ENCODE results near the gene ACOT4. TPM values are rescaled to one million over a fixed set of nuclear protein-coding genes. Genes with fewer than 3 reads are reported as not detected.
"Not testable (repeated sequence)": the region's sequence is repeated elsewhere in the genome, so short reads cannot be mapped to it uniquely, and the experiment has no call there.

The ACOT4 gene, protein sequence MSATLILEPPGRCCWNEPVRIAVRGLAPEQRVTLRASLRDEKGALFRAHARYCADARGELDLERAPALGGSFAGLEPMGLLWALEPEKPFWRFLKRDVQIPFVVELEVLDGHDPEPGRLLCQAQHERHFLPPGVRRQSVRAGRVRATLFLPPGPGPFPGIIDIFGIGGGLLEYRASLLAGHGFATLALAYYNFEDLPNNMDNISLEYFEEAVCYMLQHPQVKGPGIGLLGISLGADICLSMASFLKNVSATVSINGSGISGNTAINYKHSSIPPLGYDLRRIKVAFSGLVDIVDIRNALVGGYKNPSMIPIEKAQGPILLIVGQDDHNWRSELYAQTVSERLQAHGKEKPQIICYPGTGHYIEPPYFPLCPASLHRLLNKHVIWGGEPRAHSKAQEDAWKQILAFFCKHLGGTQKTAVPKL
- total RNA-seq (0.53 and 0.69 TPM in 2 replicates), polyA plus RNA-seq (0.46 and 0.75 TPM in 2 replicates), polyA minus RNA-seq (0.32 and 0.66 TPM in 2 replicates), Bru-seq, nascent RNA (percentile 25 among the genes with signal in this experiment), BruChase-seq, experiment 1, labeled RNA remaining after a 6-hour chase (percentile 20 among the genes with signal in this experiment), BruChase-seq, experiment 2, labeled RNA remaining after a 2-hour chase (percentile 13 among the genes with signal in this experiment)
- polyA plus RNA-seq (2011; cell fraction: cytosol; rRNA removed): 0.48 and 0.56 TPM in 2 replicates
- 0.21 and 0.49 TPM in 2 replicates for polyA plus RNA-seq (2011; cell fraction: nucleus; rRNA removed)
- polyA plus RNA-seq (2012): 0.40 and 0.41 TPM in 2 replicates
- 0.41 TPM for polyA minus RNA-seq (2011; cell fraction: cytosol; rRNA and poly(A)+ RNA removed)
- 0.19 TPM in 1 of 2 replicates, not detected in the other for polyA minus RNA-seq (2011; cell fraction: nucleus; rRNA and poly(A)+ RNA removed)
- long read RNA-seq, partial matches to known transcripts: 0 of 3 reads
- long read RNA-seq, other reads (novel, unspliced or antisense): 1 of 3 reads

DNA sequence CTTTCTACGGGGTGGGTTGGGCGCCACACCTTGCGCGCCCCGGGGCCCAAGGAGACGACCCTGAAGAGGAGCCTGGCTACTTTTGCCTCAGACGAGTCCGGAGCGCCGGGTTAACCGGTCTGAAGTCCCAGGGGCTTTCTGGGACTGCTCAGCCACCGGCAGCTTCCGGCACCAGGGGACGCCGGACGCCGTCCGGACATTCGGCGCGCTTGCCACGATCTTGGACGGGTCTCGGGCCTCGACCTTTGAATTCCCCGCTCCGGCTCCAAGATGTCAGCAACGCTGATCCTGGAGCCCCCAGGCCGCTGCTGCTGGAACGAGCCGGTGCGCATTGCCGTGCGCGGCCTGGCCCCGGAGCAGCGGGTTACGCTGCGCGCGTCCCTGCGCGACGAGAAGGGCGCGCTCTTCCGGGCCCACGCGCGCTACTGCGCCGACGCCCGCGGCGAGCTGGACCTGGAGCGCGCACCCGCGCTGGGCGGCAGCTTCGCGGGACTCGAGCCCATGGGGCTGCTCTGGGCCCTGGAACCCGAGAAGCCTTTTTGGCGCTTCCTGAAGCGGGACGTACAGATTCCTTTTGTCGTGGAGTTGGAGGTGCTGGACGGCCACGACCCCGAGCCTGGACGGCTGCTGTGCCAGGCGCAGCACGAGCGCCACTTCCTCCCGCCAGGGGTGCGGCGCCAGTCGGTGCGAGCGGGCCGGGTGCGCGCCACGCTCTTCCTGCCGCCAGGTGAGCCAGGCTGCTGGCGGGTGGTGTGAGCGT is at the start of gene ACOT4:
Gene ACOT4 (plus strand): TSS at position 184 of the 760 bp plus-strand sequence. CDS start 87 bp downstream, at position 271.
- Histone ChIP-seq H3K9me3 (replicated peaks; ENCODE audit: control insufficient read depth, insufficient read depth, low read length) (no peaks in the 10 kb centered on the region), H3K9me1 (replicated peaks; ENCODE audit: control insufficient read depth, extremely low read depth, insufficient read depth, low read length) (no peaks in the 10 kb centered on the region), H2AFZ (ENCODE audit: low read depth, low read length) (peak within 1 kb of the TSS; percentile 99), H3K4me2 (ENCODE audit: insufficient read depth, low read length) (peak within 1 kb of the TSS; percentile 71), H3K4me3 (replicated peaks in 1 of 3; ENCODE audit: insufficient read depth in 1 of 3, low read depth in 1 of 3, low read length in 3 of 3) (peak within 1 kb of the TSS; percentile 47 to 64 (median 54)), H3K27ac (ENCODE audit: insufficient read depth, low read depth, low read length) (no peak within 1 kb of the TSS), H3K79me2 (ENCODE audit: control insufficient read depth, insufficient read depth, low read length) (no peaks in the 10 kb centered on the region), H3K27me3 (ENCODE audit: control insufficient read depth in 2 of 2, insufficient read depth in 2 of 2, low read length in 2 of 2) (peaks cover 0 to 3% of the 10 kb centered on the region in 2 experiments), H3K4me1 (ENCODE audit: control insufficient read depth, extremely low read depth, insufficient read depth, low read length) (peaks cover 2% of the 10 kb centered on the region), H4K20me1 (replicated peaks; ENCODE audit: control insufficient read depth, extremely low read depth, insufficient read depth, low read length) (no peaks in the 10 kb centered on the region), H3K36me3 (ENCODE audit: control insufficient read depth in 2 of 2, extremely low read depth in 1 of 2, insufficient read depth in 2 of 2, low read length in 2 of 2) (no peaks in the 10 kb centered on the region), H3K9ac (replicated peaks; ENCODE audit: extremely low read depth, insufficient read depth, low read length) (peak within 1 kb of the TSS; percentile 44)
- no TSS peak for BruUV-seq (replicated peaks)
- FAIRE-seq (no peak), DNase-seq (ENCODE audit: low read depth, low spot score) (no peak)
- intact Hi-C loops (cut with micrococcal nuclease): no loop called here
- TF ChIP-seq MYC (IDR thresholded peaks at IDR 0.05; ENCODE audit: low read depth, low read length) (no peak), GATA2 (IDR thresholded peaks at IDR 0.05; ENCODE audit: insufficient read depth, insufficient read length, low read depth, low read length) (no peak), EZH2 (IDR thresholded peaks at IDR 0.05; ENCODE audit: borderline replicate concordance, low read depth, low read length, severe bottlenecking) (no peak), JUN (IDR thresholded peaks at IDR 0.05; ENCODE audit: borderline replicate concordance, insufficient read depth, insufficient read length, low read depth) (no peak), FOS (IDR thresholded peaks at IDR 0.05; ENCODE audit: borderline replicate concordance, insufficient read depth, low read length) (no peak), POLR2AphosphoS5 (IDR thresholded peaks at IDR 0.05; ENCODE audit: insufficient read depth, low read depth, low read length) (no peak), POLR2A (IDR thresholded peaks at IDR 0.05; ENCODE audit: low read depth, low read length) (no peak)
- TF ChIP-seq, protein P1, sequence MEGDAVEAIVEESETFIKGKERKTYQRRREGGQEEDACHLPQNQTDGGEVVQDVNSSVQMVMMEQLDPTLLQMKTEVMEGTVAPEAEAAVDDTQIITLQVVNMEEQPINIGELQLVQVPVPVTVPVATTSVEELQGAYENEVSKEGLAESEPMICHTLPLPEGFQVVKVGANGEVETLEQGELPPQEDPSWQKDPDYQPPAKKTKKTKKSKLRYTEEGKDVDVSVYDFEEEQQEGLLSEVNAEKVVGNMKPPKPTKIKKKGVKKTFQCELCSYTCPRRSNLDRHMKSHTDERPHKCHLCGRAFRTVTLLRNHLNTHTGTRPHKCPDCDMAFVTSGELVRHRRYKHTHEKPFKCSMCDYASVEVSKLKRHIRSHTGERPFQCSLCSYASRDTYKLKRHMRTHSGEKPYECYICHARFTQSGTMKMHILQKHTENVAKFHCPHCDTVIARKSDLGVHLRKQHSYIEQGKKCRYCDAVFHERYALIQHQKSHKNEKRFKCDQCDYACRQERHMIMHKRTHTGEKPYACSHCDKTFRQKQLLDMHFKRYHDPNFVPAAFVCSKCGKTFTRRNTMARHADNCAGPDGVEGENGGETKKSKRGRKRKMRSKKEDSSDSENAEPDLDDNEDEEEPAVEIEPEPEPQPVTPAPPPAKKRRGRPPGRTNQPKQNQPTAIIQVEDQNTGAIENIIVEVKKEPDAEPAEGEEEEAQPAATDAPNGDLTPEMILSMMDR (IDR thresholded peaks at IDR 0.05; ENCODE audit: extremely low read depth in 1 of 2, insufficient read depth in 1 of 2, low read depth in 1 of 2, low read length in 2 of 2): no peak
- TF ChIP-seq, protein P2, sequence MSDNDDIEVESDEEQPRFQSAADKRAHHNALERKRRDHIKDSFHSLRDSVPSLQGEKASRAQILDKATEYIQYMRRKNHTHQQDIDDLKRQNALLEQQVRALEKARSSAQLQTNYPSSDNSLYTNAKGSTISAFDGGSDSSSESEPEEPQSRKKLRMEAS (IDR thresholded peaks at IDR 0.05; ENCODE audit: insufficient read depth, insufficient read length): no peak
- ChIA-PET CTCF (interaction anchor here (1.2 to 1.3 kb wide), 2 partner anchors 21 to 41 kb away, joined by 5 to 7 read pairs; no protein-coding TSS in a partner anchor), POLR2A (no interaction called here)
- dilution Hi-C loops (cut with MboI; ENCODE audit: extremely low pct_ligation_motif_present, low sequenced_read_pairs): no loop called here

DNA sequence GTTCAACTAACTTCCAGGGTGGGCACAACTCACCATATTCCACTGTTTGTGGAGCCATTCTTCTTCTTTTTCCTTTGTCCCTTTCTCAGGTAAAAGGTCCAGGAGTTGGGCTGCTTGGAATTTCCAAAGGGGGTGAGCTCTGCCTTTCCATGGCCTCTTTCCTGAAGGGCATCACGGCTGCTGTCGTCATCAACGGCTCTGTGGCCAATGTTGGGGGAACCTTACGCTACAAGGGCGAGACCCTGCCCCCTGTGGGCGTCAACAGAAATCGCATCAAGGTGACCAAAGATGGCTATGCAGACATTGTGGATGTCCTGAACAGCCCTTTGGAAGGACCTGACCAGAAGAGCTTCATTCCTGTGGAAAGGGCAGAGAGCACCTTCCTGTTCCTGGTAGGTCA is 48.7 kb upstream of the ACOT4 start:
- FAIRE-seq: peak; percentile 21

More for the DNA sequence above, 48.7 kb upstream of the ACOT4 start:
- POLR2A ChIA-PET; H3K9ac ChIP-seq (replicated peaks; ENCODE audit: extremely low read depth, insufficient read depth, low read length); H3K4me3 ChIP-seq (replicated peaks in 1 of 3; ENCODE audit: insufficient read depth in 1 of 3, low read depth in 1 of 3, low read length in 3 of 3); H3K36me3 ChIP-seq (ENCODE audit: control insufficient read depth in 2 of 2, extremely low read depth in 1 of 2, insufficient read depth in 2 of 2, low read length in 2 of 2); DNase-seq (ENCODE audit: low read depth, low spot score); H3K9me1 ChIP-seq (replicated peaks; ENCODE audit: control insufficient read depth, extremely low read depth, insufficient read depth, low read length); H3K4me2 ChIP-seq (ENCODE audit: insufficient read depth, low read length); H2AFZ ChIP-seq (ENCODE audit: low read depth, low read length); H4K20me1 ChIP-seq (replicated peaks; ENCODE audit: control insufficient read depth, extremely low read depth, insufficient read depth, low read length); H3K79me2 ChIP-seq (ENCODE audit: control insufficient read depth, insufficient read depth, low read length); BruUV-seq (replicated peaks); H3K27ac ChIP-seq (ENCODE audit: insufficient read depth, low read depth, low read length); CTCF ChIA-PET; H3K4me1 ChIP-seq (ENCODE audit: control insufficient read depth, extremely low read depth, insufficient read depth, low read length); H3K27me3 ChIP-seq (ENCODE audit: control insufficient read depth in 2 of 2, insufficient read depth in 2 of 2, low read length in 2 of 2); dilution Hi-C loops (cut with MboI; ENCODE audit: extremely low pct_ligation_motif_present, low sequenced_read_pairs); H3K9me3 ChIP-seq (replicated peaks; ENCODE audit: control insufficient read depth, insufficient read depth, low read length); intact Hi-C loops (cut with micrococcal nuclease): not testable (repeated sequence)
